GM12891 (cell line): Measurements from ENCODE around the gene DHRSX.

Source experiments
- POLR2A ChIP-seq: IDR thresholded peaks from 2 replicates; pipeline ENCODE4 v1.6.1; 2011; ENCODE audit warnings: low read depth, low read length, control low read depth
- POLR2AphosphoS5 ChIP-seq: IDR thresholded peaks from 2 replicates; pipeline ENCODE4 v1.6.1; 2011; ENCODE audit warnings: low read depth, low read length, control low read depth

- TF ChIP-seq POLR2AphosphoS5 (no peak), POLR2A (no peak)
Observed at GRCh38 chrX:2538031-2538757, 37.4 kb upstream of the DHRSX start.
